ENCODE measurements around the gene BUD31. TPM values are rescaled to one million over a fixed set of nuclear protein-coding genes. Genes with fewer than 3 reads are reported as not detected.
A peak's percentile ranks its signal among the peaks of the same experiment; 100 is the strongest.

The BUD31 gene
- total RNA-seq, 2 donors from 2014 or later: 36.7 to 57.0 TPM

DNA sequence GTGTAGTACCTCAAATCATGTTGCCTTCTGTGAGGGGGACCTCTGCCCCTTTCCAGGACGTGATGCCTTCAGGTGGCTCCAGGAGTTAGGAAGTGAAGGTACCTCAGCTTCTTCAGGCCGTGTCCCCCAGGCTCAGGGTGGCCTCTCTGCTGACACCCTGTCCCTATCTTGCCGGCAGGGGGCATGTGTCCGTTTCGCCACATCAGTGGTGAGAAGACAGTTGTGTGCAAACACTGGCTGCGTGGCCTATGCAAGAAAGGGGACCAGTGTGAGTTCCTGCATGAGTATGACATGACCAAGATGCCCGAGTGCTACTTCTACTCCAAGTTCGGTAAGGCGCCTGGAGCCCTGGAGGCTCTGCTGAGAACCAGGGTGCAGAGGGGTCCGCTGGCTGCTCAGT lies 39.2 kb downstream of the BUD31 start:
- H3K27ac ChIP-seq: no peak overlapping the region
- DNase-seq (ENCODE audit: low spot score): no peak
- H3K27me3 ChIP-seq: no peaks in the 10 kb centered on the region
- peaks cover 79% of the 10 kb centered on the region for H3K36me3 ChIP-seq
- H3K9me3 ChIP-seq: no peaks in the 10 kb centered on the region
- peaks cover 0 to 9% of the 10 kb centered on the region in 2 donors for H3K4me1 ChIP-seq
- TF ChIP-seq, protein P1, sequence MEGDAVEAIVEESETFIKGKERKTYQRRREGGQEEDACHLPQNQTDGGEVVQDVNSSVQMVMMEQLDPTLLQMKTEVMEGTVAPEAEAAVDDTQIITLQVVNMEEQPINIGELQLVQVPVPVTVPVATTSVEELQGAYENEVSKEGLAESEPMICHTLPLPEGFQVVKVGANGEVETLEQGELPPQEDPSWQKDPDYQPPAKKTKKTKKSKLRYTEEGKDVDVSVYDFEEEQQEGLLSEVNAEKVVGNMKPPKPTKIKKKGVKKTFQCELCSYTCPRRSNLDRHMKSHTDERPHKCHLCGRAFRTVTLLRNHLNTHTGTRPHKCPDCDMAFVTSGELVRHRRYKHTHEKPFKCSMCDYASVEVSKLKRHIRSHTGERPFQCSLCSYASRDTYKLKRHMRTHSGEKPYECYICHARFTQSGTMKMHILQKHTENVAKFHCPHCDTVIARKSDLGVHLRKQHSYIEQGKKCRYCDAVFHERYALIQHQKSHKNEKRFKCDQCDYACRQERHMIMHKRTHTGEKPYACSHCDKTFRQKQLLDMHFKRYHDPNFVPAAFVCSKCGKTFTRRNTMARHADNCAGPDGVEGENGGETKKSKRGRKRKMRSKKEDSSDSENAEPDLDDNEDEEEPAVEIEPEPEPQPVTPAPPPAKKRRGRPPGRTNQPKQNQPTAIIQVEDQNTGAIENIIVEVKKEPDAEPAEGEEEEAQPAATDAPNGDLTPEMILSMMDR (IDR thresholded peaks at IDR 0.05): peak in 1 of 2 donors; percentile 10
- H3K4me3 ChIP-seq: no peak overlapping the region

DNA sequence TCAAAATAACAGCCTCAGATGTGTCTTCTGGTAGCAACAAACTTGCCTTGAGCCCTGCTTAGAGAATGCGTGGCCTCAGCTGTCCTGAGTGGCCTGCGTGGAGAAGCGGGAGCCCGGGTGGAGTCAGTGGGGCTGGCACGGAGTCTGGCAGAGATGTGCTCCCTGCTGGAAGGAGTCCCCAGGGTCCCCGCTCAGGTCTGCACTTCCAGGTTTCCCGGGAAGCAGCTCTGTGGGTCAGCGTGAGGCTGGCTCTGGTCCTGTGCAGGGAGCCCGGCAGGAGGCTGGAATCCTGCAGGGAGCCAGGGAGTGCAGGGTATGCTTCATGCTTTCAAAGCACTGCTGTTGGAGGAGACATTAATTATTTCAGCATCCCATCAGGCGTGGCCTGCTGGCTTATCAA lies 40.1 kb downstream of the BUD31 start:
- Histone ChIP-seq H3K27ac (no peak overlapping the region), H3K9me3 (no peaks in the 10 kb centered on the region), H3K36me3 (peaks cover 81% of the 10 kb centered on the region), H3K27me3 (no peaks in the 10 kb centered on the region), H3K4me1 (peaks cover 0 to 13% of the 10 kb centered on the region in 2 donors), H3K4me3 (no peak overlapping the region)
- TF ChIP-seq, protein P1 (IDR thresholded peaks at IDR 0.05): no peak
- DNase-seq (ENCODE audit: low spot score): no peak

DNA sequence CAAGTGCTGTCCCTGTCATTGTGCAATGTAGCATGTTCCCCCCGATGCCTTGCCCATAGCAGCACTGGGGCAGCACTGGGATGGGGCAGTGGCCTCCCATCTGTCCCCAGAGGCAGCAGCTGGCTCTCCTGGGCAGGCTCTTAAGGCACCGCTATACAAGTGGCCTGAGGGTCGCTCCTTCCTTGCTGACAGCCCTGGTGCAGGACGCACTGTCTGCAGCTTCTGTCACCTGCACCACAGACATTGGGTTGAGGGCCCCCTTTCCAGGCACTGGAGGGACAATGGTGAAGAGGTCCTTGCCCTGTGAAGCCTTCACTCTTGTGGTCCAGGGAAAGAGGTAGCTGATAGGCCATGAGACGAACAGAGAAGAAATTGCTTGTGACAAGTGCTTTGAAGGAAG lies 40.6 kb downstream of the BUD31 start:
- H3K27me3 ChIP-seq: no peaks in the 10 kb centered on the region
- DNase-seq (ENCODE audit: low spot score): no peak
- peaks cover 0 to 13% of the 10 kb centered on the region in 2 donors for H3K4me1 ChIP-seq
- no peak overlapping the region for H3K4me3 ChIP-seq
- TF ChIP-seq, protein P1 (IDR thresholded peaks at IDR 0.05): no peak
- H3K9me3 ChIP-seq: no peaks in the 10 kb centered on the region
- H3K27ac ChIP-seq: no peak overlapping the region
- peaks cover 82% of the 10 kb centered on the region for H3K36me3 ChIP-seq

DNA sequence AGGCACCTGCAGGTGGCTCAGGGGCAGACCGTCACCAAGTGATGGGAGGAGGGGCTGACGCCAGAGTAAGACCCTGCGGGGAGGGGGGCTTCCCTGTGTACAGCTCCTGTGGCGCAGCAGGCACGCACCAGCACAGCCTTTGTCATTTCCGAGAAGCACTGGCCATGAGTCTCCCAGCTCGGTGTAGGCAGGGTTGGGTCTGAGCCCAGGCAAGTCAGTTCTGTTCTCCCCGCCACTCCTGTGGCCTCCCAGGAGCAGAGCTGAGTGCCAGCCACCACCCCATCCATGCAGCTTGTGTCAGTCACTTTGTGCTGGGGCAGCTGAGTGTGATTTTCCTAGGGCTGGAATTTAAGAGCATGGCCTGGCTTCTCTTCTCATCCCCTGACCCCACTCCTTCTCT lies 43.2 kb downstream of the BUD31 start:
- peaks cover 0 to 21% of the 10 kb centered on the region in 2 donors for H3K4me1 ChIP-seq
- H3K9me3 ChIP-seq: no peaks in the 10 kb centered on the region
- H3K27me3 ChIP-seq: no peaks in the 10 kb centered on the region
- H3K36me3 ChIP-seq: peaks cover 61% of the 10 kb centered on the region
- TF ChIP-seq, protein P1 (IDR thresholded peaks at IDR 0.05): no peak
- peak overlapping the region in 1 of 2 donors; percentile 56 for H3K27ac ChIP-seq
- no peak overlapping the region for H3K4me3 ChIP-seq
- no peak for DNase-seq (ENCODE audit: low spot score)

DNA sequence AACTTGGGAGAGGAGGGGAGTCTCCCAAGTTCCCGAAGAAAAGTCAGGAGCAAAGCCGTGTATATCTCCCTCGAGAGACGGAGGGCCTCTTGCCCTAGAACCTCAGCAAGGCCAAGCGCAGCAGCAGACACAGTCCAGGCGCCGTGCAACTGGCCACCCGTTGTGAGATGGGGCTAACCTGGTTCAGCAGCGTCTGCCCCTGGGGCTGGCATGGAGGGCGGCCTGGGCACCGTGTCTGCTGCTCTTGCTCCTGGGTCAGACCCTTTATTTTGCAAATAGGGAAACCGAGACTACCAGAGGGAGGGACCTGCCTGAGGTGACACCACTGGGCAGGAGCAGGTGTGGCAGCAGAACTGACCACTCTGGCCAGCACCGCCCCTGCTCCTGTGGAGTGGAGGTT lies 43.8 kb downstream of the BUD31 start:
- H3K4me1 ChIP-seq: peaks cover 0 to 21% of the 10 kb centered on the region in 2 donors
- peak overlapping the region in 1 of 2 donors; percentile 56 for H3K27ac ChIP-seq
- H3K9me3 ChIP-seq: no peaks in the 10 kb centered on the region
- H3K36me3 ChIP-seq: peaks cover 61% of the 10 kb centered on the region
- H3K4me3 ChIP-seq: no peak overlapping the region
- no peaks in the 10 kb centered on the region for H3K27me3 ChIP-seq
- no peak for DNase-seq (ENCODE audit: low spot score)
- TF ChIP-seq, protein P1 (IDR thresholded peaks at IDR 0.05): no peak

DNA sequence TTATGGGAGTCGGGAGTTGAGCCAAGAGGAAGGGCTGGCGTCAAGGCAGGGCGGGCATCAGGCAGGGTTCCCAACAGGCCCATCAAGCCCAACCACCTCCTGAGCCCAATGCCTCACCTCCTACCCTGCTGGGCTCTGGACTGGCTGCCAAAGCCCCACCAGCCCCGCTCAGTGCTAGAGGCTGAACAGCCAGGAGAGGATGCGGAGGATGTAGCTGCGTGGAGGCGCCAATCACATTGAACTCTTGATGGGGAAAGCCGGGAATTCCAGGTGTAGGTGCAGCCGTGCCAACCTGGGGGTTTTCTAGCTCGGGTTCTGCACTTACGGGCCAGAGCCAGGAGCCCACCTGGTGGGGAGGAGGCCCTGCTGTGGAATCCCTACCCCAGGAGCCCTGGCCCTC lies 44.3 kb downstream of the BUD31 start:
- H3K27me3 ChIP-seq: no peaks in the 10 kb centered on the region
- H3K27ac ChIP-seq: peak overlapping the region in 1 of 2 donors; percentile 56
- peaks cover 0 to 21% of the 10 kb centered on the region in 2 donors for H3K4me1 ChIP-seq
- TF ChIP-seq, protein P1 (IDR thresholded peaks at IDR 0.05): no peak
- no peak for DNase-seq (ENCODE audit: low spot score)
- H3K36me3 ChIP-seq: peaks cover 61% of the 10 kb centered on the region
- H3K9me3 ChIP-seq: no peaks in the 10 kb centered on the region
- H3K4me3 ChIP-seq: no peak overlapping the region
